GM06990 (cell line): ENCODE data around the gene ITPRID1.

ENCODE experiments used
- DNase-seq: peaks from one replicate; pipeline ENCODE4 v3.0.0-alpha.2; 2011; ENCODE audit not compliant: insufficient read length; ENCODE audit errors: extremely low read depth
- H3K27me3 ChIP-seq: replicated peaks from 2 replicates; pipeline ENCODE4 v1.6.0; 2011; ENCODE audit warnings: low read length; ENCODE audit not compliant: control insufficient read depth, insufficient read depth
- H3K36me3 ChIP-seq: 2 replicates; pipeline ENCODE4 v1.5.1; 2011; ENCODE audit warnings: low read length; ENCODE audit not compliant: control insufficient read depth, insufficient read depth
- H3K4me3 ChIP-seq: replicated peaks from 2 replicates; pipeline ENCODE4 v1.5.1; 2011; ENCODE audit warnings: low read depth, mild to moderate bottlenecking, control low read depth, low read length
- CTCF ChIP-seq: IDR thresholded peaks from 2 replicates; pipeline ENCODE4 v1.5.1; 2011; ENCODE audit warnings: low read length, control low read depth, mild to moderate bottlenecking, inconsistent platforms; ENCODE audit not compliant: insufficient read depth, poor library complexity, severe bottlenecking

The ITPRID1 gene

GRCh38 chr7:31563951-31564350 is 50.1 kb downstream of the ITPRID1 start:
- Histone ChIP-seq H3K36me3 (no peaks in the 10 kb centered on the region), H3K27me3 (no peaks in the 10 kb centered on the region; the same call in 1 of the 2 replicates), H3K4me3 (no peak overlapping the region)
- no peak for DNase-seq
- no peak for TF ChIP-seq CTCF

- H3K36me3 ChIP-seq, result no peaks in the 10 kb centered on the region
- H3K27me3 ChIP-seq, result no peaks in the 10 kb centered on the region; the same call in 1 of the 2 replicates
- H3K4me3 ChIP-seq, result no peak overlapping the region
- no peak for TF ChIP-seq CTCF
- DNase-seq, result no peak
Measured at GRCh38 chr7:31564661-31565060, 50.8 kb downstream of the ITPRID1 start.

GRCh38 chr7:31569528-31569927 is 55.6 kb downstream of the ITPRID1 start:
- DNase-seq, result no peak
- H3K27me3 ChIP-seq, result no peaks in the 10 kb centered on the region; the same call in 1 of the 2 replicates
- H3K4me3 ChIP-seq, result no peak overlapping the region
- H3K36me3 ChIP-seq, result no peaks in the 10 kb centered on the region
- TF ChIP-seq CTCF, result no peak

- no peak overlapping the region for H3K4me3 ChIP-seq
- no peak for DNase-seq
- H3K27me3 ChIP-seq, result no peaks in the 10 kb centered on the region
- no peaks in the 10 kb centered on the region for H3K36me3 ChIP-seq
- TF ChIP-seq CTCF, result no peak
Measured at GRCh38 chr7:31583526-31583925, 69.6 kb downstream of the ITPRID1 start.

- Histone ChIP-seq H3K36me3 (no peaks in the 10 kb centered on the region), H3K27me3 (no peaks in the 10 kb centered on the region), H3K4me3 (no peak overlapping the region)
- TF ChIP-seq CTCF, result no peak
- no peak for DNase-seq
Measured at GRCh38 chr7:31583942-31584341, 70.1 kb downstream of the ITPRID1 start.

- DNase-seq, result no peak
- no peaks in the 10 kb centered on the region for H3K36me3 ChIP-seq
- no peak overlapping the region for H3K4me3 ChIP-seq
- H3K27me3 ChIP-seq, result no peaks in the 10 kb centered on the region
- no peak for TF ChIP-seq CTCF
Measured at GRCh38 chr7:31595390-31595789, 81.5 kb downstream of the ITPRID1 start.
